SH-SY5Y (cell line): ENCODE data around the gene ESR1.

Source experiments
- GATA2 ChIP-seq: IDR thresholded peaks from 2 replicates; pipeline ENCODE4 v1.6.1; 2011; ENCODE audit warnings: mild to moderate bottlenecking, low read depth, low read length
- GATA3 ChIP-seq: IDR thresholded peaks from 2 replicates; pipeline ENCODE4 v1.6.1; 2011; ENCODE audit warnings: low read depth, mild to moderate bottlenecking, low read length, moderate library complexity

DNA sequence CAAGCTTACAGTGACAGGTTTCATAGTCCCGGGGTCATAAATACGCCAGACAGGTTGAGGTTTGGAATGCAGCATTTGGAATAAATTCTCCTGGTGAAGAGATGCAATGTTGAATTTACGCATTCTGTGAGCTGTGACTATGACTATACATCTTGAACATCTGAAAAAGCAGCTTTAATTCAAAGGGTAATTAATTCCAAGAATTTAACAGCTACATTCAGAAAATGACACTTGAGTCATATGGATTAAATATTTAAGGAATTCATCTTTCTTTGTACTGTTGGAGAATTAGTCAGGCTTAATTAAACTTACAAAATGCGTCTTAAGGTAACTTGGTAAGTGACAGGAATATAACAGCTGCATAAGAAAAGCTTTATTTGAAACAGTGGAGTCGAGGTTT is 74.7 kb downstream of the ESR1 start:
- no peak for TF ChIP-seq GATA2
- no peak for TF ChIP-seq GATA3
